Measurements from ENCODE around the gene GLT8D1. TPM values are rescaled to one million over a fixed set of nuclear protein-coding genes. Genes with fewer than 3 reads are reported as not detected.

Gene GLT8D1
- total and polyA plus RNA-seq, 2 donors (not counting 1 experiment from before 2014, with no cell fraction given), result 116 to 160 TPM

DNA sequence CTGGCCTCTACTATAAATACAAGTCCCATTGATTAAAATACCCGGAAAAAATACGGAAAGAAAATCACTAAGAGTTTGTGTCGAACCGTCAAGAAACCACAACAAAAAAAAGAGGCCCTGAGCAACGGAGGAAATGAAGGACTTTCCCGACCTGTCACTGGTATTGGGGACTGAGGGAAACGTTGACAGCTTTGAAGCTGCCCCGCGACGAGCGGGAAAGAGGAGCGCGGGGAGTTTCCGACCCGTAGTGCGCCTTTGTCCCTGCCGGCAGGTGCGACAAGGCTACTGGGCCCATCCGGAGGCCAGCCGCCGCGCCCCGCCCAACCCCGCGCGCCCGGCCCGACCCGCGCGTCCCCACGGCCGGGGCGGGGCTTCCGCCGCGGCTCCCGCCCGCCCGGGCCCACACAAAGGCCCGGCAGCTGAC is 20.3 kb downstream of the GLT8D1 start:
- Histone ChIP-seq H3K27me3 (ENCODE audit: control insufficient read depth, insufficient read depth, low read length) (no peaks in the 10 kb centered on the region), H4K20me1 (ENCODE audit: control insufficient read depth, extremely low read depth, insufficient read depth, low read length) (no peaks in the 10 kb centered on the region), H2AFZ (ENCODE audit: low read length) (no peak overlapping the region), H3K79me2 (ENCODE audit: control insufficient read depth, insufficient read depth, low read length) (peaks cover 69% of the 10 kb centered on the region), H3K9me3 (ENCODE audit: control insufficient read depth, insufficient read depth, low read depth, low read length) (no peaks in the 10 kb centered on the region), H3K36me3 (ENCODE audit: control insufficient read depth, insufficient read depth, low read length) (peaks cover 5% of the 10 kb centered on the region), H3K9ac (ENCODE audit: insufficient read depth, low read length) (peak overlapping the region; percentile 96), H3K27ac (ENCODE audit: insufficient read depth, low read length) (peak overlapping the region; percentile 93), H3K4me3 (replicated peaks in 1 of 4; ENCODE audit: control extremely low read depth in 1 of 4, insufficient read depth in 1 of 4, low read depth in 3 of 4, low read length in 4 of 4) (peak overlapping the region; percentile 89 to 97 (median 94)), H3K4me1 (ENCODE audit: control insufficient read depth, extremely low read depth, insufficient read depth, low read length) (peaks cover 17% of the 10 kb centered on the region), H3K4me2 (ENCODE audit: extremely low read depth, insufficient read depth, low read length) (peak overlapping the region; percentile 79)
- no peak for DNase-seq (ENCODE audit: low read depth in 2 of 2)
- TF ChIP-seq, protein P1, sequence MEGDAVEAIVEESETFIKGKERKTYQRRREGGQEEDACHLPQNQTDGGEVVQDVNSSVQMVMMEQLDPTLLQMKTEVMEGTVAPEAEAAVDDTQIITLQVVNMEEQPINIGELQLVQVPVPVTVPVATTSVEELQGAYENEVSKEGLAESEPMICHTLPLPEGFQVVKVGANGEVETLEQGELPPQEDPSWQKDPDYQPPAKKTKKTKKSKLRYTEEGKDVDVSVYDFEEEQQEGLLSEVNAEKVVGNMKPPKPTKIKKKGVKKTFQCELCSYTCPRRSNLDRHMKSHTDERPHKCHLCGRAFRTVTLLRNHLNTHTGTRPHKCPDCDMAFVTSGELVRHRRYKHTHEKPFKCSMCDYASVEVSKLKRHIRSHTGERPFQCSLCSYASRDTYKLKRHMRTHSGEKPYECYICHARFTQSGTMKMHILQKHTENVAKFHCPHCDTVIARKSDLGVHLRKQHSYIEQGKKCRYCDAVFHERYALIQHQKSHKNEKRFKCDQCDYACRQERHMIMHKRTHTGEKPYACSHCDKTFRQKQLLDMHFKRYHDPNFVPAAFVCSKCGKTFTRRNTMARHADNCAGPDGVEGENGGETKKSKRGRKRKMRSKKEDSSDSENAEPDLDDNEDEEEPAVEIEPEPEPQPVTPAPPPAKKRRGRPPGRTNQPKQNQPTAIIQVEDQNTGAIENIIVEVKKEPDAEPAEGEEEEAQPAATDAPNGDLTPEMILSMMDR (conservative IDR thresholded peaks at IDR 0.05 in 1 of 2, IDR thresholded peaks at IDR 0.05 in 1 of 2; ENCODE audit: low read depth in 1 of 2, low read length in 2 of 2), result no peak
- no peak for TF ChIP-seq EZH2 (IDR thresholded peaks at IDR 0.05; ENCODE audit: low read length, missing control alignments)

DNA sequence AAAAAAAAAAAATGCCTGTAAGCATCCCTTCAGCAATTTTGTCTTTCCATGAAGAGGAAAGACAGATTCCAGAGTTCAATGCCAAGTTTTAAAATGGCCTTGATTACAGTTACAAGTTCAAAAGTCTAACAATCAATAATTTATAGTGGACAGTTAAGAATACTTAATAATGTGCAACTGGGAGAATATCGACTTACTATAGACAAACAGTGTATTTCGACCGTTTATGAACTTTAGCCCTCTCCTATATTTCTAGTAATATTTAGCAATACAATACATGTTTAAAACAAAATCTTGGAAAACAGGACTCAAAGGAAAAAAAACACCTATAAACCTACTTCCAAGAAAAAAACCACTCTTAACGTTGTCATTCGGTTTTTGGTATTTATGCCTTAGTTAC is 21.4 kb downstream of the GLT8D1 start:
- H3K36me3 ChIP-seq (ENCODE audit: control insufficient read depth, insufficient read depth, low read length), result peaks cover 6% of the 10 kb centered on the region
- peaks cover 19% of the 10 kb centered on the region for H3K4me1 ChIP-seq (ENCODE audit: control insufficient read depth, extremely low read depth, insufficient read depth, low read length)
- no peaks in the 10 kb centered on the region for H4K20me1 ChIP-seq (ENCODE audit: control insufficient read depth, extremely low read depth, insufficient read depth, low read length)
- no peak for TF ChIP-seq EZH2 (IDR thresholded peaks at IDR 0.05; ENCODE audit: low read length, missing control alignments)
- TF ChIP-seq, protein P1 (conservative IDR thresholded peaks at IDR 0.05 in 1 of 2, IDR thresholded peaks at IDR 0.05 in 1 of 2; ENCODE audit: low read depth in 1 of 2, low read length in 2 of 2), result no peak
- DNase-seq (ENCODE audit: low read depth in 2 of 2), result no peak
- peaks cover 78% of the 10 kb centered on the region for H3K79me2 ChIP-seq (ENCODE audit: control insufficient read depth, insufficient read depth, low read length)
- H3K27me3 ChIP-seq (ENCODE audit: control insufficient read depth, insufficient read depth, low read length), result no peaks in the 10 kb centered on the region
- no peak overlapping the region for H2AFZ ChIP-seq (ENCODE audit: low read length)
- no peak overlapping the region for H3K9ac ChIP-seq (ENCODE audit: insufficient read depth, low read length)
- peak overlapping the region; percentile 89 to 97 (median 94) for H3K4me3 ChIP-seq (replicated peaks in 1 of 4; ENCODE audit: control extremely low read depth in 1 of 4, insufficient read depth in 1 of 4, low read depth in 3 of 4, low read length in 4 of 4)
- H3K9me3 ChIP-seq (ENCODE audit: control insufficient read depth, insufficient read depth, low read depth, low read length), result no peaks in the 10 kb centered on the region
- H3K4me2 ChIP-seq (ENCODE audit: extremely low read depth, insufficient read depth, low read length), result peak overlapping the region; percentile 79
- peak overlapping the region; percentile 92 for H3K27ac ChIP-seq (ENCODE audit: insufficient read depth, low read length)

DNA sequence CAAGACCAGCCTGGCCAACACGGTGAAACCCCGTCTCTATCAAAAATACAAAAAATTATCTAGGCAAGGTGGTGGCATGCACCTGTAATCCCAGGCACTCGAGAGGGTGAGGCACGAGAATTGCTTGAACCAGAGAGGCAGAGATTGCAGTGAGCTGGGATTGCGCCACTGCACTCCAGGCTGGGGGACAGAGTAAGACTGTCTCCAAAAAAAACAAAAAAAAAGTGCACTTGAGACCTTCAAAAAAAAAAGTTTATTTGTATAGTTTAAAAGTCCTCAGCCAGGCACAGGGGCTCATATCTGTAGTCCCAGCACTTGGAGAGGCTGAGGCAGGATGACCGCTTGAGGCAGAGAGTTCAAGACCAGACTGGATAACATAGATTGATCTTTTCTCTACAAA is 22.0 kb downstream of the GLT8D1 start:
- Histone ChIP-seq H3K27me3 (ENCODE audit: control insufficient read depth, insufficient read depth, low read length) (no peaks in the 10 kb centered on the region), H3K4me1 (ENCODE audit: control insufficient read depth, extremely low read depth, insufficient read depth, low read length) (peaks cover 20% of the 10 kb centered on the region), H3K36me3 (ENCODE audit: control insufficient read depth, insufficient read depth, low read length) (peaks cover 3% of the 10 kb centered on the region), H3K4me2 (ENCODE audit: extremely low read depth, insufficient read depth, low read length) (no peak overlapping the region), H3K9ac (ENCODE audit: insufficient read depth, low read length) (no peak overlapping the region), H3K79me2 (ENCODE audit: control insufficient read depth, insufficient read depth, low read length) (peaks cover 79% of the 10 kb centered on the region), H3K27ac (ENCODE audit: insufficient read depth, low read length) (peak overlapping the region; percentile 43), H4K20me1 (ENCODE audit: control insufficient read depth, extremely low read depth, insufficient read depth, low read length) (no peaks in the 10 kb centered on the region), H3K4me3 (replicated peaks in 1 of 4; ENCODE audit: control extremely low read depth in 1 of 4, insufficient read depth in 1 of 4, low read depth in 3 of 4, low read length in 4 of 4) (peak overlapping the region in 2 of 4 experiments; percentile 25 to 90), H2AFZ (ENCODE audit: low read length) (no peak overlapping the region), H3K9me3 (ENCODE audit: control insufficient read depth, insufficient read depth, low read depth, low read length) (no peaks in the 10 kb centered on the region)
- no peak for TF ChIP-seq EZH2 (IDR thresholded peaks at IDR 0.05; ENCODE audit: low read length, missing control alignments)
- TF ChIP-seq, protein P1 (conservative IDR thresholded peaks at IDR 0.05 in 1 of 2, IDR thresholded peaks at IDR 0.05 in 1 of 2; ENCODE audit: low read depth in 1 of 2, low read length in 2 of 2), result no peak
- DNase-seq (ENCODE audit: low read depth in 2 of 2), result peak in 1 of 2 donors; percentile 63

Measured in fibroblast of lung (primary cell).